Endothelial cell of umbilical vein (primary cell): ENCODE data around the gene MORC3. TPM values are rescaled to one million over a fixed set of nuclear protein-coding genes. Genes with fewer than 3 reads are reported as not detected.
"Not testable (repeated sequence)": the region's sequence is repeated elsewhere in the genome, so short reads cannot be mapped to it uniquely, and the experiment has no call there.

Experiments used
- BruUV-seq: library from RNA; stranded (reverse); fragments of 400-500 nt; replicated peaks from 2 replicates; lab custom pipeline; 2021; lab: Mats Ljungman, UMichigan
- CTCF ChIA-PET: fragments of 300-600, 350-600 bp; sonication (Branson Sonifier 250); formaldehyde crosslinking; loops from one replicate; lab custom pipeline; 2021; ENCODE audit warnings: antibody characterized with exemption, inconsistent platforms; lab: Charles Lee
- POLR2A ChIA-PET: fragments of 300-600, 350-600 bp; sonication (Branson Sonifier 250); formaldehyde crosslinking; loops from one replicate; lab custom pipeline; 2021; ENCODE audit warnings: antibody characterized with exemption, inconsistent platforms; lab: Charles Lee
- DNase-seq: peaks from one replicate; pipeline ENCODE4 v3.0.0-alpha.2; 2011; ENCODE audit warnings: low read depth, low spot score
- FAIRE-seq: peaks from 2 replicates; lab custom pipeline; 2011; peaks lifted over from hg19 to GRCh38; lab: Jason Lieb, UNC
- H2AFZ ChIP-seq: 2 replicates; pipeline ENCODE4 v1.6.0; 2012; ENCODE audit warnings: low read depth, low read length, control low read depth, inconsistent platforms
- H3K27ac ChIP-seq: 2 replicates; pipeline ENCODE4 v1.5.1; 2011; ENCODE audit warnings: low read depth, mild to moderate bottlenecking, control low read depth, low read length, moderate library complexity; ENCODE audit not compliant: insufficient read depth
- H3K27me3 ChIP-seq, 2 experiments: 2 replicates each; pipeline versions ENCODE4 v1.6.0 to v1.6.1; 2011; ENCODE audit warnings: low read length in 2 of 2, mixed read lengths in 1 of 2; ENCODE audit not compliant: control insufficient read depth in 2 of 2, insufficient read depth in 2 of 2
- H3K36me3 ChIP-seq, 2 experiments: 2 replicates in 1 of 2; 3 replicates in 1 of 2; pipeline ENCODE4 v1.5.1; 2011; ENCODE audit warnings: low read length in 2 of 2, mild to moderate bottlenecking in 1 of 2, moderate library complexity in 1 of 2; ENCODE audit not compliant: control insufficient read depth in 2 of 2, insufficient read depth in 2 of 2; ENCODE audit errors: extremely low read depth in 1 of 2
- H3K4me1 ChIP-seq: 3 replicates; pipeline ENCODE4 v1.5.1; 2011; ENCODE audit warnings: mild to moderate bottlenecking, low read length; ENCODE audit not compliant: control insufficient read depth, insufficient read depth; ENCODE audit errors: extremely low read depth
- H3K4me2 ChIP-seq: 2 replicates; pipeline ENCODE4 v1.6.1; 2011; ENCODE audit warnings: low read length, control low read depth, mixed read lengths; ENCODE audit not compliant: insufficient read depth
- H3K4me3 ChIP-seq, 3 experiments: fragments of 200-600 bp in 1 of 3; sonication (generic), shearing (Covaris generic) in 1 of 3; replicated peaks in 1 of 3; 2 replicates each; pipeline ENCODE4 v1.5.1; 2011 to 2016; ENCODE audit warnings: control low read depth in 3 of 3, low read length in 3 of 3, mild to moderate bottlenecking in 2 of 3, inconsistent platforms in 1 of 3, low read depth in 1 of 3, moderate library complexity in 1 of 3; ENCODE audit not compliant: insufficient read depth in 1 of 3
- H3K79me2 ChIP-seq: 2 replicates; pipeline ENCODE4 v1.6.0; 2012; ENCODE audit warnings: low read length, inconsistent platforms; ENCODE audit not compliant: control insufficient read depth, insufficient read depth
- H3K9ac ChIP-seq: replicated peaks from 2 replicates; pipeline ENCODE3; 2011; ENCODE audit warnings: low read length, control low read depth; ENCODE audit not compliant: insufficient read depth; ENCODE audit errors: extremely low read depth
- H3K9me1 ChIP-seq: replicated peaks from 3 replicates; pipeline ENCODE4 v1.6.0; 2011; ENCODE audit warnings: mild to moderate bottlenecking, low read length; ENCODE audit not compliant: control insufficient read depth, insufficient read depth; ENCODE audit errors: extremely low read depth
- H3K9me3 ChIP-seq: replicated peaks from 2 replicates; pipeline ENCODE4 v1.5.1; 2012; ENCODE audit warnings: low read length, inconsistent platforms; ENCODE audit not compliant: control insufficient read depth, insufficient read depth
- H4K20me1 ChIP-seq: replicated peaks from 2 replicates; pipeline ENCODE3; 2011; ENCODE audit warnings: mild to moderate bottlenecking, low read length; ENCODE audit not compliant: control insufficient read depth, insufficient read depth; ENCODE audit errors: extremely low read depth
- CTCF ChIP-seq, 2 donors: IDR thresholded peaks; 1 replicate in 1 of 2; 2 replicates in 1 of 2; pipeline ENCODE4 v1.5.1; 2011; ENCODE audit warnings: low read length in 2 of 2, mild to moderate bottlenecking in 2 of 2, moderate library complexity in 2 of 2, control low read depth in 1 of 2, inconsistent platforms in 1 of 2, low read depth in 1 of 2; ENCODE audit not compliant: insufficient read depth in 1 of 2; ENCODE audit errors: extremely low read depth in 1 of 2
- EZH2 ChIP-seq: IDR thresholded peaks from 2 replicates; pipeline ENCODE4 v1.6.1; 2012; ENCODE audit warnings: borderline replicate concordance, low read depth, mild to moderate bottlenecking, moderate library complexity, low read length, inconsistent platforms; ENCODE audit not compliant: severe bottlenecking
- FOS ChIP-seq: IDR thresholded peaks from 2 replicates; pipeline ENCODE4 v1.6.1; 2011; ENCODE audit warnings: mild to moderate bottlenecking, low read length, moderate library complexity, borderline replicate concordance; ENCODE audit not compliant: insufficient read depth
- GATA2 ChIP-seq: IDR thresholded peaks from 2 replicates; pipeline ENCODE4 v1.7.0; 2011; ENCODE audit warnings: low read depth, mild to moderate bottlenecking, moderate library complexity, mixed read lengths, low read length; ENCODE audit not compliant: insufficient read length, insufficient read depth
- JUN ChIP-seq: IDR thresholded peaks from 2 replicates; pipeline ENCODE4 v1.6.1; 2011; ENCODE audit warnings: borderline replicate concordance, low read depth; ENCODE audit not compliant: insufficient read length, insufficient read depth
- MAX ChIP-seq: IDR thresholded peaks from 2 replicates; pipeline ENCODE4 v1.6.1; 2011; ENCODE audit not compliant: insufficient read depth, insufficient read length
- MYC ChIP-seq: IDR thresholded peaks from one replicate; pipeline ENCODE4 v1.6.1; 2011; ENCODE audit warnings: mild to moderate bottlenecking, low read depth, low read length
- POLR2A ChIP-seq: IDR thresholded peaks from 2 replicates; pipeline ENCODE4 v1.6.1; 2012; ENCODE audit warnings: low read depth, mild to moderate bottlenecking, control low read depth, low read length
- POLR2AphosphoS5 ChIP-seq: IDR thresholded peaks from 2 replicates; pipeline ENCODE4 v1.6.1; 2012; ENCODE audit warnings: low read depth, mild to moderate bottlenecking, control low read depth, low read length, moderate library complexity; ENCODE audit not compliant: insufficient read depth
- dilution Hi-C: fragments of 300-500 bp; cut with MboI; formaldehyde crosslinking; loops from one replicate; pipeline ENCODE4 v1.15.0; 2019; ENCODE audit warnings: low sequenced_read_pairs; ENCODE audit not compliant: extremely low pct_ligation_motif_present
- intact Hi-C: fragments of 100-400 bp; cut with micrococcal nuclease; formaldehyde crosslinking; loops from one replicate; pipeline ENCODE4 v1.10.0; 2022
- polyA plus RNA-seq, 4 experiments: library from polyadenylated mRNA; depleted of rRNA in 3 of 4; stranded (reverse) in 3 of 4; unstranded in 1 of 4; fragments of >200 nt; gene quantifications; 2 replicates each; pipeline versions ENCODE4 v1.2.1 to v1.2.3, GENCODE V29; 2011 to 2012; ENCODE audit warnings: missing spikeins in 1 of 4
- total RNA-seq: library from RNA; stranded (reverse); gene quantifications from 2 replicates; pipeline ENCODE4 v1.2.3, GENCODE V29; 2021

Gene MORC3
- total and polyA plus RNA-seq, 2 donors (not counting 3 experiments of a cell fraction or from before 2014, with no cell fraction given) = 7.3 to 25.3 TPM

- dilution Hi-C loops (no loop called here), intact Hi-C loops (no loop called here)
- FAIRE-seq = no peak
- H3K36me3 ChIP-seq = no peaks in the 10 kb centered on the region
- H3K27me3 ChIP-seq = peaks cover 0 to 5% of the 10 kb centered on the region in 2 experiments
- no peak overlapping the region for H3K4me3 ChIP-seq
- no peak for TF ChIP-seq MYC
- no peak for TF ChIP-seq MAX
- TF ChIP-seq POLR2A = no peak
- no peak for TF ChIP-seq FOS
- TF ChIP-seq EZH2 = no peak
- no peak for TF ChIP-seq POLR2AphosphoS5
- TF ChIP-seq JUN = no peak
- no peak for TF ChIP-seq CTCF (IDR thresholded peaks at IDR 0.05; ENCODE audit: extremely low read depth in 1 of 2, insufficient read depth in 1 of 2, low read depth in 1 of 2, low read length in 2 of 2)
- TF ChIP-seq GATA2 = no peak
- no TSS peak for BruUV-seq
- H3K9ac ChIP-seq = no peak overlapping the region
- DNase-seq = no peak
- no peak overlapping the region for H2AFZ ChIP-seq
- no peaks in the 10 kb centered on the region for H3K9me3 ChIP-seq
- no peaks in the 10 kb centered on the region for H4K20me1 ChIP-seq
- H3K27ac ChIP-seq = no peak overlapping the region
- peaks cover 9% of the 10 kb centered on the region for H3K4me1 ChIP-seq
- ChIA-PET POLR2A (no interaction called here), CTCF (interaction anchor here (0.6 kb wide), 1 partner anchor 36 kb away, joined by 3 read pairs; no protein-coding TSS in a partner anchor)
- H3K79me2 ChIP-seq = peaks cover 16% of the 10 kb centered on the region
- H3K9me1 ChIP-seq = no peaks in the 10 kb centered on the region
- no peak overlapping the region for H3K4me2 ChIP-seq
These were observed 3.0 kb upstream of the MORC3 start for GRCh38 chr21:36316872-36317484.

GRCh38 chr21:36319406-36319766 lies 611 bp upstream of the MORC3 start:
- peaks cover 40% of the 10 kb centered on the region for H3K79me2 ChIP-seq
- ChIA-PET POLR2A (interaction anchor here (0.6 to 1.7 kb wide), 15 partner anchors 14 to 259 kb away, joined by 3 to 11 read pairs (median 4); partner anchors contain the start of genes DOP1B and SETD4), CTCF (interaction anchor here (0.9 to 3.8 kb wide), 7 partner anchors 11 to 194 kb away, joined by 3 to 29 read pairs (median 3); no protein-coding TSS in a partner anchor)
- intact Hi-C loops, H3K9me3 ChIP-seq, dilution Hi-C loops, BruUV-seq, FAIRE-seq, H3K36me3 ChIP-seq, H3K27me3 ChIP-seq, DNase-seq, H3K9me1 ChIP-seq, H4K20me1 ChIP-seq: not testable (repeated sequence)
- H3K27ac ChIP-seq = peak overlapping the region; percentile 62
- H3K4me3 ChIP-seq = peak overlapping the region; percentile 2 to 58 (median 20)
- peak overlapping the region; percentile 98 for H2AFZ ChIP-seq
- peaks cover 19% of the 10 kb centered on the region for H3K4me1 ChIP-seq
- H3K4me2 ChIP-seq = peak overlapping the region; percentile 90
- H3K9ac ChIP-seq = peak overlapping the region; percentile 80
